ENCODE measurements around the gene ANKRD30BL.
"Not testable (repeated sequence)": the region's sequence is repeated elsewhere in the genome, so short reads cannot be mapped to it uniquely, and the experiment has no call there.

- TF ChIP-seq CTCF (IDR thresholded peaks at IDR 0.05; ENCODE audit: low read depth, low read length, poor library complexity, severe bottlenecking); EZH2phosphoT487 (IDR thresholded peaks at IDR 0.05; ENCODE audit: borderline replicate concordance, low read length): not testable (repeated sequence)
These were observed 5.3 kb upstream of the ANKRD30BL start for GRCh38 chr2:132167100-132167499.
